NCI-H2227 (cell line): Measurements from ENCODE around the gene ALG8.
"Not testable (repeated sequence)": the region's sequence is repeated elsewhere in the genome, so short reads cannot be mapped to it uniquely, and the experiment has no call there.

Experiments used
- DNase-seq: peaks from one replicate; lab custom pipeline; 2025; ENCODE audit not compliant: unreplicated experiment; lab: John Stamatoyannopoulos, UW

ALG8 gene

GRCh38 chr11:78100676-78101472 is 38.6 kb downstream of the ALG8 start:
- DNase-seq: no peak

- DNase-seq: no peak
Observed at GRCh38 chr11:78100261-78100660, 39.2 kb downstream of the ALG8 start.

- DNase-seq: no peak
Observed at GRCh38 chr11:78099666-78100065, 39.8 kb downstream of the ALG8 start.

GRCh38 chr11:78097666-78098385 is 41.6 kb downstream of the ALG8 start:
- DNase-seq: no peak

GRCh38 chr11:78094250-78094649 is 45.2 kb downstream of the ALG8 start:
- DNase-seq: no peak

- not testable (repeated sequence) for DNase-seq
Observed at GRCh38 chr11:78086521-78087074, 52.8 kb downstream of the ALG8 start.

GRCh38 chr11:78085972-78086371 is 53.5 kb downstream of the ALG8 start:
- peak; percentile 8 for DNase-seq

- DNase-seq: not testable (repeated sequence)
Observed at GRCh38 chr11:78084506-78084905, 54.9 kb downstream of the ALG8 start.

GRCh38 chr11:78083021-78083420 is 56.4 kb downstream of the ALG8 start:
- DNase-seq: no peak

GRCh38 chr11:78082146-78082545 is 57.3 kb downstream of the ALG8 start:
- DNase-seq: no peak

GRCh38 chr11:78081583-78081982 is 57.8 kb downstream of the ALG8 start:
- DNase-seq: no peak

GRCh38 chr11:78080818-78081495 is 58.5 kb downstream of the ALG8 start:
- no peak for DNase-seq

- no peak for DNase-seq
Observed at GRCh38 chr11:78080084-78080817, 59.2 kb downstream of the ALG8 start.

- DNase-seq: peak; percentile 92
Observed at GRCh38 chr11:78079232-78080083, 60.0 kb downstream of the ALG8 start, which contains the start of gene NDUFC2. NDUFC2 (minus strand) TSS chr11:78079862; CDS start chr11:78079744, 118 bp downstream.

- no peak for DNase-seq
Observed at GRCh38 chr11:78078218-78079167, 60.9 kb downstream of the ALG8 start.

- not testable (repeated sequence) for DNase-seq
Observed at GRCh38 chr11:78077592-78077991, 61.8 kb downstream of the ALG8 start.

- DNase-seq: no peak
Observed at GRCh38 chr11:78076733-78077403, 62.6 kb downstream of the ALG8 start.

- DNase-seq: peak; percentile 73
Observed at GRCh38 chr11:78074756-78075155, 64.7 kb downstream of the ALG8 start.
